ENCODE measurements around the gene KAT2A.

DNA sequence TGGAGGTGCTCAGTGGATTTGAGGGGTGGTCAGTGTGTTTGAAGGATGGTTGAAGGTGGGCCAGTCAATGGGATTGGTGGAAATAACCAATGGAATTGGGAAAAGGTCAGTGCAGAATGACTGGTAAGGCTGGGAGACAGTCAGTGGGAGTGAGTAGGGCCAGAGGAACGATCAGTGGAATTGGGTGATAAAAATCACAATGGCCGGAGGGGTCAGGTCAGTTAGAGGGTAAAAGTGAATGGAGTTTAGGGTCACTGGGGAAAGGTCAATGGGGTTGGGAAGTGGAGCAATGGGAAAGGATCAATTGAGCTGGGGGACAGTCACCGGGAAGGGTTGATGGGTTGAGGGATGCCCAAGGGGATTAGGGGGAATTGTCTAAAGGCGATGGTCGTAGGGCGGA lies 44.6 kb upstream of the KAT2A start:
- no peak for TF ChIP-seq POLR2A (IDR thresholded peaks at IDR 0.05)
- TF ChIP-seq, protein P1, sequence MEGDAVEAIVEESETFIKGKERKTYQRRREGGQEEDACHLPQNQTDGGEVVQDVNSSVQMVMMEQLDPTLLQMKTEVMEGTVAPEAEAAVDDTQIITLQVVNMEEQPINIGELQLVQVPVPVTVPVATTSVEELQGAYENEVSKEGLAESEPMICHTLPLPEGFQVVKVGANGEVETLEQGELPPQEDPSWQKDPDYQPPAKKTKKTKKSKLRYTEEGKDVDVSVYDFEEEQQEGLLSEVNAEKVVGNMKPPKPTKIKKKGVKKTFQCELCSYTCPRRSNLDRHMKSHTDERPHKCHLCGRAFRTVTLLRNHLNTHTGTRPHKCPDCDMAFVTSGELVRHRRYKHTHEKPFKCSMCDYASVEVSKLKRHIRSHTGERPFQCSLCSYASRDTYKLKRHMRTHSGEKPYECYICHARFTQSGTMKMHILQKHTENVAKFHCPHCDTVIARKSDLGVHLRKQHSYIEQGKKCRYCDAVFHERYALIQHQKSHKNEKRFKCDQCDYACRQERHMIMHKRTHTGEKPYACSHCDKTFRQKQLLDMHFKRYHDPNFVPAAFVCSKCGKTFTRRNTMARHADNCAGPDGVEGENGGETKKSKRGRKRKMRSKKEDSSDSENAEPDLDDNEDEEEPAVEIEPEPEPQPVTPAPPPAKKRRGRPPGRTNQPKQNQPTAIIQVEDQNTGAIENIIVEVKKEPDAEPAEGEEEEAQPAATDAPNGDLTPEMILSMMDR (IDR thresholded peaks at IDR 0.05) = no peak

Measured in esophagus squamous epithelium (tissue), 4 donors.